CD4-positive, alpha-beta T cell treated with Interferon gamma for 1 hour (primary cell): ENCODE data around the gene TBC1D30.

Experiments used
- DNase-seq: peaks from one replicate; pipeline ENCODE4 v3.0.0-alpha.2; 2020

The TBC1D30 gene

DNA sequence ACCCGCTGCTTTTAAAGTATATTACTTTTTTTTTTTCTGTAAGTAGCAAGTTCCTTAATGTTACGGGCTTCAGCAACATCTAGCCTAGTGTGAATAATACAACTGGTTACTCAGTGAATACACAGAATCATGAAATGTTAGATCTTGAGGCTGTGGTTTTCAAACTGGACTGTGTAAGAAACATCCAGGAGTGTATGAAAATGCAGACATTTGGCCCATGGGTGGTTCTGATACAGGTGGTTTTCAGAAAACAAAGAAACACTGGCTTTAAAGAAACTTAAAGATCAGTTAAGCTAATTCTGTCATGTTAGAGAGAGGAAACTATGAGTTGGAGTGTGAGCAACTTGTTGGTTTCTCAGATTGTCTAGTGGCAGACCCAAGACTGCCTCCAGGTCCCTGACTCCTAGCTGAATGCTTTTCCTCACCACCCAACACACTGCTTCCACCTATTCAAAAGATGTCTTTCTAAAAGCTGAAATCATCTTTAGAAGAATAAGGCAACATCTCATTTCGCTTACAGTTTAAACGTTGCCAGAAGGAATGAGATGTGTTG lies 36.1 kb downstream of the TBC1D30 start:
- DNase-seq, result no peak

DNA sequence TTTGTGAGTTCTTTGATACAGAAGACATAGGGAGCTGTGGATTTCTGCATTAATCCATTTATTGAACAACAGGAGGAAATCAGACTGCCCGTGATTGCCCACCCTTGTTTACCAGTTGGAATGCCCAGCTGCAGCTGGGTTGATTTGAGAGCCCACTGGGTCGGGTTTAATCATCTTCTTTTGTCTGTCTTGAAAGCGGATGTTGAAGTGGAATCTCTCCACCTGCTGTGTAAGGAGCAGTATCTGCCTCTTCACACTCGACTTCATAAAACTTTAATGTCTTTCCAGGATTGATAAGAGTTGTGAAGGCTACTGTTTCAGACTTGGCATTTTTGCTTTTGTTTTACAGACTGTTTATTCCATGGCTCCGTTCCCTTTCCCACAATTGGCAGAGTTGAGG lies 39.9 kb downstream of the TBC1D30 start:
- no peak for DNase-seq

DNA sequence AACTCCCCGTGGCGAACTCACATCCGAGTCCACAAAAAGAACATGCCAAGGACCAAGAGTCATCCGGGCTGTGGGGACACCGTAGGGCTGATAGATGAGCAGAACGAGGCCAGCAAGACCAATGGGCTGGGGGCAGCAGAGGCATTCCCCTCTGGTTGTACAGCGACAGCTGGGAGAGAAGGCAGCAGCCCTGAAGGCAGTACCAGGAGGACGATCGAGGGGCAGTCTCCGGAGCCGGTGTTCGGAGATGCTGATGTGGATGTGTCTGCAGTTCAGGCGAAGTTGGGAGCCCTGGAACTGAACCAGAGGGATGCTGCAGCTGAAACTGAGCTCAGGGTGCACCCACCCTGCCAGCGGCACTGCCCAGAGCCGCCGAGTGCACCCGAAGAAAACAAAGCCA lies 50.7 kb downstream of the TBC1D30 start:
- DNase-seq, result no peak

DNA sequence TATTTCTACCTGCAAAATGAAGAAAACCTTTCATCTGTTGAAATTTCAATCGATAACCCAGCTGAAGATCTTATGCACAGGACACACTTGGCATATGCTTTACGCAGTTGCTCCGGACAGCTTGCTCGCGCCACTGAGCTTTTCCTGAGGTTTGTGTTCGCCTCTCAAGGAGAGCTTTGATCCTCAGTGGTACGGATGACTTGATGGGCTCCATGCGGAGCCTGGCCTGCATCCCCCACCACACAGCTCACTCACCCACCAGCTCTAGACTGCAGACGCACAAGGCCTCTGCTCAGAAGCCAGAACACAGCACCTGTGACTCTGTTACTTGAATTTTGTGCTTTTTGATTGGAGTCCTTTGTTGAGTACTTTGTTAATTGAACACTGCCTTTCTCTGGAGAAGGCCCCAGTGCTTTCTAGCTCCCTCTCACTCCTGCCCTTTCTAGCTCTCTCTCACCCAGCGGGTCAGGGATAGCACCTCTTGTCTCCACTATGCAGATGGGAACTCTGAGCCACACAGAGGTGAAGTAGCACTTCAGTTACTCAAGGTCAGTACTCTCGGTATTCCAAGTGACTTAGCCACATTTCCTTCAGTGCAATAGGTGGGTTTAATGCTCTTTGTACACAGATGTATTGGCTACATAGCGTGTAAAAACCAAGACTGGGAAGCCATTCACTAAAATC lies 52.1 kb downstream of the TBC1D30 start:
- DNase-seq, result no peak

DNA sequence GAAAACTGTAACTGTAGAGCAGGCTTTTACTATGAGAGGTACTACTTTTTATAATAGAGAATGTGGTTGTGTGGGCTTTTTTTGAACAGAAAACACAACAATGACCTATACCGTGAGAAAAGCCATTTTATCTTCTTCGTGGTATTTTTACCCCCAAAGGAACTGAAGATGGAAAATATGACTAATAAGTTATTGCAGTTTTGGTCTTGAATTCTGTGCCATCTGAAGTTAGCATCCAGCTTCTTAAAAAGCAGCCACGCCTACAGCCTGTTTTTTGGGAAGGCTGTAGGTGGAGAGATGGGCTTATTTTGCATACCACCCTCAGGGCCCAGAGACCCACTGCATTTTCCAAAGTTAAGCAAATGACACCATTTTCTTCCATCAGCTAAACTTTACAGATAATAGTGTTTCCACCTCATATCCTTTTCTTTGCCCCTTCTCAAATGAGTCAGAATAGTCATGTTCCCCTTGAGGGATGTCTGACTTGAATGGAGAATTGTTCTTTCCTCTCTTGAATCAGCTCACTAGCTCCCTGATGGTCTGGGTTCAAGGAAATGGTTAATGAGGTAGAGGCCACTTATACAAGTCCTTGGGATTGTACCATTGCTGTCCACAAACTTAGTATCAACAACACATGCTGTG lies 53.0 kb downstream of the TBC1D30 start:
- no peak for DNase-seq

DNA sequence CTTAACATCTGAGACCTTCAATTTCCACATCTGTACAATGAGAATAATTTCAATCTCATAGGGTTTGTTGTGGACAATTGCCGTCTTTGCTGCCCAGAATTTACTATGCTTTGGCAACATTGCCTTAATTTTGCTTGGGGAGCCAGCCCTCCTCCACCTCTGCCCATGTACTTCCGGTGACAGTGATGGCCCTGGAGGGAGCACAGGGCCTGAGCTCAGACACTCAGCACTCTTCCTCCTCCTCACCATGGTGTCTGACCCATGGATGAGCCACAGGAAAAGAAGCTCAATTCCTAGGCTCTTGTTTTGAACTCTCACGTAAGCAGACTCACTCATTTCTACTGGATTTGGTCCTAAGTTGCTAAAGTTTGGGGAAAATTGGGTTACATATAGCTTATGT lies 58.2 kb downstream of the TBC1D30 start:
- DNase-seq, result no peak

DNA sequence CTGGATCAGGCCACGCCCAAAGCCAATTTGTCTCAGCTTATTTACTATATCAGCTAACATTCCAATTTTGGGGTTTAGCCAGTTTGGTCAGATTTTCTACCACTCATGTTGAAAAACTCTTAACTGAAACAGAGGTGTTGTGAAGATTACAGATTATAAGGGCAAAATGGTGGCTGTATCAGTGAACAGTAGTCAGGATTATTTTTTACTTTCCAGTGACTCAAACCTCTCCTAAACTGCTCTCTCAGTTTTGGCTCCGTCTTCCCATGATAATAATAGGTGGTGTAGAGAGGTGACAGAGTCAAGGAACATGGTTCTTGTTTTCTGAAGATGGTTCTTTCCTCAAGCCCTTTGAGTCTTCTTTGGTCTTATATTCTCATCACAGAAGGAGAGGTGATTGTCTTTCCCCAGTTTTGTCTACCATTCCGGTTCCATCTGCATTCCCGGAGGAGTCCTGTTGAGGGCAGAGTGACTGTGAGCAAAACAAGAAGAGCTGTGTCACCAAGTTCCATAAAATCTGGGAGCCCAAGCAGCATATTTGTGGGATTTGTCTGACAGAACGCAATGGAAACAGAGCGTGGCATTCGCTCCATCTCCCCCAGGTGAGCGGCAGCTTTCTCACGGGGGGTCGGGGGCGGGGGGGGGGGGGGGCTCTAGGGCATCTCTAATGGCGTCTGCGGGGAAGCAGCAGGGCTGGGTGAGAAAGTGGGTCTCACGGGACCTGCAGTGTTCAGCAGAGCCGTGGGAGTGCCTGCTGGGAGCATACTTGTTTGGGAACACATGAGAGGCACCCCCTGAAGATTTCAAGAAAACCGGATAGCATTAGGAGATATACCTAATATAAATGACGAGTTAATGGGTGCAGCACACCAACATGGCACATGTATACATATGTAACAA lies 59.1 kb downstream of the TBC1D30 start:
- no peak for DNase-seq

DNA sequence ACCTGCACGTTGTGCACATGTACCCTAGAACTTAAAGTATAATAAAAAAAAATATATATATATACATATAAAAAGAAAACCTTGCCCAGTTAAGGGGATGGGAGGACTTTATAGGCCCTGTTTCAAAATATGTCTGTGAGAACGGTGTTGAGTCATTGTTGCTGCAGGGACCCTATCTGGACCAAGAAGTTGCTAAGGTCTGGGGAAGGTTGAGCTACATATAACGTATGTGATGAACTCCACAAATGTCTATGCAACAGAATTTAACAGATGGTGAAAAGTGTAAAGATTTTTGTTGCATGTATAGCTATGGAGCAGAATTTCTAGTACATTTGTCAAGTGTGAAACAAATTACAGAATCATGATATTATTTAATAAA lies 59.7 kb downstream of the TBC1D30 start:
- no peak for DNase-seq

DNA sequence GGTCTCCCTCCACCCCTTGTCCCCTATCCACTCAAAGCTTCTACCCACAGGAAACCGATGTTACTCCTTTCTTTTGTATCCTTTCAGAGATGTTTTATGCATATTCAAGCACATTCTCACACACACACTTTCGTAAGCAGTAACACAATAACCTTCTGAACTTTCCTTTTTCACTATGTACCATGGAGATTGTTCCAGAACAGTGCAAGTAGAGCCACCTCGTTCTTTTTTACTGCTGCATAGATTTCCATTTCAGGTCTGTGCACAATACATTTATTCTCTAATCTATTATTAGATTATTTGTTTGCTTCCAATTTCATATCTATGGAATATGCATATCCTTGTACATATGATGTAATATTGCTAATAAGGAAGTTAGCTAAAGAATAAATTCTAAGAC lies 60.3 kb downstream of the TBC1D30 start:
- DNase-seq, result no peak

DNA sequence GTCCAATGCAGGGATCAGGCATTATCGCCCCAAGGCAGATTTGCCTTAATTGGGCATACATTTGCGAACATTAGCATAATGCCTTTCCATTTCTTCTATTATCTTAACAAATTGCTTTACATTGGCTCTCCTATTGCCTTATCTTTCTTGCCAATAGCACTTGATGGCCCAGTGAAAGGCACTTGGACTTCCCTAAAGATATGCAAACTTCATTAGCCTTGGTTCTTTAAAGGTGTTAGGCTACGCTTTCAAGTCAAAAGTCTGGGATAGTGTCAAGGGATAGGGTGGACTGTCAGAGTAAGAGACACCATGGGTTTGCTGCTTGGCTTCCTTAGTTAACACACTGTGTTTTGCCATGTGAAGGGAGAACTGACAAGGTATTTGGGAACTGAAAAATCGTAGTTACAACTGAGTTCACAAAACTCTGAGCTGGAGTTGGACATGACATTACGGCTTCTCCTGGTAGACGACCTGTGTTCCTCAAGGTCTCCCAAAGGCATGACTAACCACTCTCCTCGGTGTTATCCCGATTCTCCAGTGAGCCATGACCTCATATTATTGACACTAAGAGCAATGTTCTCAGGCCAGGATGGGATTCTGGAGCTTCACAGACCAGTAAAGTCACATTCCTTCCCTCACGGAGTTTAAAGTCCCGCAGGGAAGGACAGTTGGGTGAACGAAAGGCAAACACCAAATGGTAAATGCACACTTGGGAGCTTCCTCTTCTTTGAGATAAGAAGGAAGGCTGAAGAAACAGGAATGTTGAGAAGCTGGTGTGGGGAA lies 65.2 kb downstream of the TBC1D30 start:
- DNase-seq, result no peak

DNA sequence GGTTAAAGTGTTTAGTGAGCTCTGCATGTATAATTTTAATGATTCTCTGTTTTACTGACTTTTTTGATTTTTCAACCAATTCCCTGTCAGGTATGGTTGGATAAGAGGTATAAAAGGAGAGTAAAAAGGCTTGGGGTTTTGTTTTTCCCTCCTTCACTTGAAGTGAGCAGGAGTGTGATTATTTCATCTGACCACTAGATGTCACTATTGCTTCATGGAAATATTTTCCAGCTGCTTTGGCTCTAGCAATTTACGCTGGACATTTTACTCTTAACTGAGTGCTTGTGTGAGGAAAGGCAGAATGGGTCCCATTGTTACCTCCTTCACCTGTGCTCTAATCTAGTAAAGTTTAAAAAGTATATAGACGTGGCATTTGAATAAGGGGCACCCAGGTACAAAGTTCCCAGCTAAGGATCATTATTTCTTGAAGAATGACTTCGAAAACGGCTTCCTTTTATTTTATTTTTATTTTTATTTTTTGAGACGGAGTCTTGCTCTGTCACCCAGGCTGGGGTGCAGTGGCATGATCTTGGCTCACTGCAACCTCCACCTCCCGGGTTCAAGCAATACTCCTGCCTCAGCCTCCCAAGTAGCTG lies 66.5 kb downstream of the TBC1D30 start:
- no peak for DNase-seq

DNA sequence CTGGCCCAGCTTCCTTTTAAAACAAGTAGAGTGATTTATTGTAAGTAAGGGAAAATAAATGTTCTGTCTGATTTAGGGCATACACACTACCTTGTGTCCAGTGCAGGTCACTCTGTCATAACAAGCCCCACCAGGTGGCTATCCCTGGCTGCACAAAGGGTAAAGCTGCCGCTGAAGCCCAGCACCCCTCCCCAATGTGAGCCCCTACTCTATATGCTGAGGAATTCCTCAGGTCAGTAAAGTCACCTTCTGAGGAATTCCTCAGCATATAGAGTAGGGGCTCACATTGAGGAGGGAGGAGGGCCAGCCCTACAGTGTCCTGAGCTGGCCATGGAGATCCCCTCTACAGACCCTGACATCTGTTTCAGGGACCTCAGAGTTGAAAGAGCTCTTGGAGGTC lies 67.2 kb downstream of the TBC1D30 start:
- DNase-seq, result no peak

DNA sequence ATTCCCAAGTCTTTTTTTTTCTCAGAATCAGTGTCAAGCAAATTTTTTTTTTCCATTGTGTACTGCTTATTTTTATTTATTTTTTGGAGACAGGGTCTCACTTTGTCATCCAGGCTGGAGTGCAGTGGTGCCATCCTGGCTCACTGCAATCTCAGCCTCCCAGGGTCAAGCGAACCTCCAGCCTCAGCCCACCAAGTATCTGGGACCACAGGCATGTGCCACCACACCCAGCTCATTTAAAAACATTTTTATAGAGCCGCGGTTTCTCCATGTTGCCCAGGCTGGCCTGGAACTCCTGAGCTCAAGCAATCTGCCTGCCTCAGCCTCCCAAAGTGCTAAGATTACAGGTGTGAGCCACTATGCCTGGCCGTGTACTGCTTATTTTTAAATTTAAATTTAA lies 68.1 kb downstream of the TBC1D30 start:
- no peak for DNase-seq

DNA sequence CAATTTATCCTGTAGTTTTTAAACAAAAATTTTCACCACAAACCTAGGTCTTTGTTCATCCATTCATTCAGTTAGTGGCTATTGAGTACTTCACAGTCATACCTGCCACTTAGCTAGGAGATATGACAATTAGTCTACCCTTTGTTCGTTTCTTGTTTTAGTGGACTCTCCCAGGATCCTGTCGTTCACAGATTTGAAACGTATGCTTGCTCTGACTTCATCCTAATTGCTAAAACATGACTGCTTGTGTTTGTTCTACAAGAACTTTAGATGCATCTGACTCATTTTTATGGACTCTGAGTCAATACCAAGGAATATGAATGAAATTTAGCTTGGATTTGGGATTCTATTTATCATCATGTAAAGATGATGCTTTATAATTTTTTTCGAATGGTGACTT lies 69.5 kb downstream of the TBC1D30 start:
- DNase-seq, result no peak

DNA sequence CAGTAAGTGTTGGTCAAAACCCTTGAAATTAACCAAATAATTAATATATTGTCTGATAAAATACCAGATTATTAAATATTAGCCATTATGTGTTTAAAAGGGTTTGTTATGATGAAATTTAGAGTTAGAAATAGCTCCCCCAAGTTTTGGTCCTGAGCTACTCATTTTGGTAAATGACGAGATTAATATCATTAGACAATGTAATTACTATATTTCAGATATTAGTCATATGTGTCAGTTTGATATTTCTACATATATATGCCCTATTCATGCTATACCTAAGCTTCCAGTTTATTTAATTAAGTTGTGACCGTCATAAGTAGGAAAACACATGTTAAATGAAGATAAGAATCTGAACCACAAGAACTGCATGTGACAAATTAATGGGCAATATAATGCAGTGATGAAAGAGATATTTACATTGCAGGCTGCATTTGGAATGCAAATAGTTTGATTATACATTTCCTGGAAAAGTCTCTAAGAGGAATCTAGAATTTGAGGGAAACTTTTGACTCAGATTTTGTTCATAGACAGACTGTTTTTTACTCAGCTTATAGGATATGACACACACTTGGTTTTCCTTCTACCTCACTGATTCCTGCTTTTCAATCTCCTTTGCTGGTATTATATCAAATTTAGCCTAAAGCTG lies 70.5 kb downstream of the TBC1D30 start:
- DNase-seq, result no peak

DNA sequence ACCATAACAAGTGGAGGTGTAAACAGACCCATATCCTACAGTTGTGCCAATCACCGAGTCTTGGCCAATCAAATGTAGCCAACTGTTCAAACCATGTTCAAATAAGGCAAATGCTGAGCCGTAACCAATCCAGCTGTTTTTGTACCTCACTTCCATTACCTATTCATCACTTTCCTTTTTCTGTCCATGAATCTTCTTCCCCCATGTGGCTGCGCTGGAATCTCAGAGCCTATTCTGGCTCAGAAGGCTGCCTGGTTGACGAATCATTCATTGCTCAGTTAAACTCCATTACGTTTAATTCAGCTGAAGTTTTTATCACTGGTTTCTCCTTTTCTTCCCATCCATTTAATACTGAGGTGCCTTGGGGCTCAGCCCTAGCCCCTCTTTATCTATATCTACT lies 71.1 kb downstream of the TBC1D30 start:
- DNase-seq, result no peak

DNA sequence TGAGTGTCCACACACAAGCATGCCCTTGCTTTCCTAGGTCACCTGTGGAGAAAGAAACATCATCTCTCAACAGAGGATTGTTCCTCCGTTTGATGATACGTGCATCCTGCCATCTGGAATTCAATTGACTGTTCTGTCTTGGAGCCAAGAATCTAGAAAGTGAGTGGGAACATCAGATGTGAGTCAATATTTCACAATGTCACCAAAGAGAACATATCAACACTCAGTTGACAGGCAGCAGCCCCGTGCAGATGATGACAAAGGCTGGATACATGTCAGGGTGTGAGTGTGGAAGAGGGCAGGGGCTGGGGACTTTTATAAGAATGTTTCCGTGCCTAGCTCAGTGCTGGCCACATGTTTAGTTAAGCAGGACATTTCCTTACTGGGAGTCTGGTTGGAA lies 76.1 kb downstream of the TBC1D30 start:
- no peak for DNase-seq

DNA sequence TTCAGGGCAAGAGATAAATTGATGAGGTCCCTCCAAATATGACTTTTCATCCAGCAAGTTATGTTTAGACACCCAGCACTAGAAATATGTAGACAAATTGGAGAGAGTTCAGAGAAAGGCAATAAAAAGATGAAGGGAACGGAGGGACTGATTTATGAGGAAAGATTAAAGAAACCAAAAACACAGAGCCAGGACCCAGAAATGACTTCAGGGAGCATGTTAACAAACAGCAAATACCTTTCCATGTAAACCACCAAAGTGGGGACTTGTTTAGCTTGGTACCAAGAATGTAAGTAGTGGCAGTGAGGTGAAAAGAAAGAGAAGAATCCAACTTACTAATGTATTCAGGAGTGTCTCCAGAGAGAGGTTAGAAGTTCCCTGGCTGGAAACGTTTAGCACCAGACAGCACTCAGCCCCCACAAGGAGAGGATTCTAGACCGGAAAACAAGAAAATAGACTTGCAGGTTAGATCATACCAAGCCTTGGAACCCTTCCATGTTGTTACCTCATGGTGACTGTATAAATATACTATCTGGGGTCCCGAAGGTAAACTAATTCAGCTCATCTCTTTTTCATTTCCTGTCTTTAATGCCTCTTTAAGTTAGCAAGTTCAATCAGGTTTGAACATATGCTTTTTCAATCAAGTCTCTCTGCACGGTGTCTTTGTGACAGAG lies 79.2 kb downstream of the TBC1D30 start:
- DNase-seq, result no peak

DNA sequence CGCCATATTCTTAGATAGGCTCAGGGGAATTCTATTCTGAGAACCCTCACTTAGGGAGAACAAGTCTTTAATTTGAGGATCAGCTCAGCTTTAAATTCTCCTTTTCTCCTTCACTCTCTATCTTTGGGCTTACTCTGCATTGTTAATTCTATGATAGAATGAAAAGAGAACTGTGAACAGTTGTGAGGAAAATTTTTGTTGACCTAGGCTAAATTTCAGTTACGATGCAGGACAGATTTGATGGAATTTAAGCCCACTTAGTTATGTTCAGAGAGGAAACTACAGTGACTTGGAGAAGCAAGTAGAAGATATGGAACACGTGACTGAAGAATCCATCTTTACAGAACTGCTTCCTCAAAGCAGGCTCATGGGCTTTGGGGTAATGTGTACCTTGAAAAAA lies 82.7 kb downstream of the TBC1D30 start:
- DNase-seq, result no peak

DNA sequence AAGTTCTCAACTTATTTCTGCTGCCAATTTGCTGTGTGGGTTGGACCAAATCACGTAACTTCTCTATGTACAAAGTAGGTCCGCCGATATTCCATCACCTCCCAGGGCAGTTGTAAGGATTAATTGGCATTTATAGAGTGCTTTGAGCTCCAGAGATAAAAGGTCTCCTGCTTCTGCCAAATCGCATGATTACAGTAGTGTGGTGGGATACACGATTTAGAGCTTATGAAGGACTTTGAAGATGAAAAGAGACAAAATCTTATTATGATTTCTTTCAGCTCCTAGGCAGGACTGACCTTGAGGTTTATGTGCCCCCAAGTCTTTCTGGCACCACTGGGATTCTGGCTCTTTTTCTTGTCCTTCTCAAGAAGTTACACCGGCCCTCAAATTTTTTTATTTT lies 84.7 kb downstream of the TBC1D30 start:
- no peak for DNase-seq

DNA sequence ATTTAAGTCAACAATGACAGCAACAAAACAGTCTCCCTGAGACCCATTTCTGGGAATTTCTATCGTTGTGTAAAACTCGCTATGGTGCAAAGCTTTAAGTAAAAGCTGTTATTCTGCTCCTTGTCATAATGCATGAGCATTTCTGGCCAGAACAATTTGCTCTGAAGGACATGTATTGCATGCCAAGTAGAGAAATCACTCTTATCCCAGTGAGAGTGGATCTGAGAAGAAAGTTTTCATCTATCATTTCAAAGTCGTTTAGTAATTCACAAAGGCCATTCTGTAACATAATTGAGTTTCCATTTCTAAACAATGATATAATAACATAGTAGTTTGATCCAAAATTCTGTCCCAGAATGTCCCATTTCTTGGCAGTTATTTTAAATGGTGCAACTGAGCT lies 86.6 kb downstream of the TBC1D30 start:
- DNase-seq, result no peak
